Measurements from ENCODE around the gene RAB30.
"Not testable (repeated sequence)": the region's sequence is repeated elsewhere in the genome, so short reads cannot be mapped to it uniquely, and the experiment has no call there.

RAB30 gene

GRCh38 chr11:82960779-82961143, 110.9 kb downstream of the RAB30 start:
- Histone ChIP-seq H3K4me1 (ENCODE audit: control insufficient read depth, insufficient read depth, low read length) (no peaks in the 10 kb centered on the region), H3K4me3 (ENCODE audit: low read length) (no peak overlapping the region), H3K27ac (ENCODE audit: low read depth, low read length) (no peak overlapping the region), H3K9ac (ENCODE audit: low read length) (no peak overlapping the region), H3K36me3 (ENCODE audit: control insufficient read depth, insufficient read depth, low read length) (no peaks in the 10 kb centered on the region), H3K27me3 (ENCODE audit: control insufficient read depth, insufficient read depth, low read length) (no peaks in the 10 kb centered on the region)

GRCh38 chr11:82959987-82960778, 111.5 kb downstream of the RAB30 start:
- H3K4me1 ChIP-seq (ENCODE audit: control insufficient read depth, insufficient read depth, low read length) = no peaks in the 10 kb centered on the region
- H3K36me3 ChIP-seq (ENCODE audit: control insufficient read depth, insufficient read depth, low read length) = no peaks in the 10 kb centered on the region
- H3K27me3 ChIP-seq (ENCODE audit: control insufficient read depth, insufficient read depth, low read length) = no peaks in the 10 kb centered on the region
- H3K27ac ChIP-seq (ENCODE audit: low read depth, low read length) = no peak overlapping the region
- H3K9ac ChIP-seq (ENCODE audit: low read length) = no peak overlapping the region
- H3K4me3 ChIP-seq (ENCODE audit: low read length) = no peak overlapping the region

GRCh38 chr11:82955736-82956453, 115.8 kb downstream of the RAB30 start:
- not testable (repeated sequence) for H3K4me1 ChIP-seq (ENCODE audit: control insufficient read depth, insufficient read depth, low read length); H3K27me3 ChIP-seq (ENCODE audit: control insufficient read depth, insufficient read depth, low read length); H3K4me3 ChIP-seq (ENCODE audit: low read length); H3K9ac ChIP-seq (ENCODE audit: low read length); H3K27ac ChIP-seq (ENCODE audit: low read depth, low read length); H3K36me3 ChIP-seq (ENCODE audit: control insufficient read depth, insufficient read depth, low read length)

- H3K4me1 ChIP-seq (ENCODE audit: control insufficient read depth, insufficient read depth, low read length); H3K36me3 ChIP-seq (ENCODE audit: control insufficient read depth, insufficient read depth, low read length); H3K4me3 ChIP-seq (ENCODE audit: low read length); H3K9ac ChIP-seq (ENCODE audit: low read length); H3K27ac ChIP-seq (ENCODE audit: low read depth, low read length); H3K27me3 ChIP-seq (ENCODE audit: control insufficient read depth, insufficient read depth, low read length): not testable (repeated sequence)
These were observed 121.2 kb downstream of the RAB30 start for GRCh38 chr11:82950502-82950901.

- H3K27me3 ChIP-seq (ENCODE audit: control insufficient read depth, insufficient read depth, low read length) = no peaks in the 10 kb centered on the region
- H3K4me3 ChIP-seq (ENCODE audit: low read length) = no peak overlapping the region
- no peak overlapping the region for H3K9ac ChIP-seq (ENCODE audit: low read length)
- no peak overlapping the region for H3K27ac ChIP-seq (ENCODE audit: low read depth, low read length)
- H3K36me3 ChIP-seq (ENCODE audit: control insufficient read depth, insufficient read depth, low read length) = no peaks in the 10 kb centered on the region
- no peaks in the 10 kb centered on the region for H3K4me1 ChIP-seq (ENCODE audit: control insufficient read depth, insufficient read depth, low read length)
These were observed 122.3 kb downstream of the RAB30 start for GRCh38 chr11:82949352-82949751.

GRCh38 chr11:82945682-82946081, 126.0 kb downstream of the RAB30 start:
- no peaks in the 10 kb centered on the region for H3K4me1 ChIP-seq (ENCODE audit: control insufficient read depth, insufficient read depth, low read length)

GRCh38 chr11:82945041-82945440, 126.7 kb downstream of the RAB30 start:
- not testable (repeated sequence) for H3K36me3 ChIP-seq (ENCODE audit: control insufficient read depth, insufficient read depth, low read length); H3K27me3 ChIP-seq (ENCODE audit: control insufficient read depth, insufficient read depth, low read length); H3K9ac ChIP-seq (ENCODE audit: low read length); H3K4me3 ChIP-seq (ENCODE audit: low read length); H3K4me1 ChIP-seq (ENCODE audit: control insufficient read depth, insufficient read depth, low read length); H3K27ac ChIP-seq (ENCODE audit: low read depth, low read length)

More at GRCh38 chr11:82945682-82946081, 126.0 kb downstream of the RAB30 start:
- no peak overlapping the region for H3K9ac ChIP-seq (ENCODE audit: low read length)
- no peaks in the 10 kb centered on the region for H3K27me3 ChIP-seq (ENCODE audit: control insufficient read depth, insufficient read depth, low read length)
- H3K36me3 ChIP-seq (ENCODE audit: control insufficient read depth, insufficient read depth, low read length) = no peaks in the 10 kb centered on the region
- no peak overlapping the region for H3K4me3 ChIP-seq (ENCODE audit: low read length)
- no peak overlapping the region for H3K27ac ChIP-seq (ENCODE audit: low read depth, low read length)

GRCh38 chr11:82944198-82944597, 127.5 kb downstream of the RAB30 start:
- no peak overlapping the region for H3K27ac ChIP-seq (ENCODE audit: low read depth, low read length)
- no peaks in the 10 kb centered on the region for H3K27me3 ChIP-seq (ENCODE audit: control insufficient read depth, insufficient read depth, low read length)
- H3K36me3 ChIP-seq (ENCODE audit: control insufficient read depth, insufficient read depth, low read length) = no peaks in the 10 kb centered on the region
- no peaks in the 10 kb centered on the region for H3K4me1 ChIP-seq (ENCODE audit: control insufficient read depth, insufficient read depth, low read length)
- no peak overlapping the region for H3K9ac ChIP-seq (ENCODE audit: low read length)
- H3K4me3 ChIP-seq (ENCODE audit: low read length) = no peak overlapping the region

- not testable (repeated sequence) for H3K4me1 ChIP-seq (ENCODE audit: control insufficient read depth, insufficient read depth, low read length); H3K9ac ChIP-seq (ENCODE audit: low read length); H3K27ac ChIP-seq (ENCODE audit: low read depth, low read length); H3K27me3 ChIP-seq (ENCODE audit: control insufficient read depth, insufficient read depth, low read length); H3K4me3 ChIP-seq (ENCODE audit: low read length); H3K36me3 ChIP-seq (ENCODE audit: control insufficient read depth, insufficient read depth, low read length)
These were observed 128.3 kb downstream of the RAB30 start for GRCh38 chr11:82943430-82943829.

GRCh38 chr11:82942376-82942775, 129.3 kb downstream of the RAB30 start:
- Histone ChIP-seq H3K4me3 (ENCODE audit: low read length) (no peak overlapping the region), H3K4me1 (ENCODE audit: control insufficient read depth, insufficient read depth, low read length) (no peaks in the 10 kb centered on the region), H3K36me3 (ENCODE audit: control insufficient read depth, insufficient read depth, low read length) (no peaks in the 10 kb centered on the region), H3K27ac (ENCODE audit: low read depth, low read length) (no peak overlapping the region), H3K27me3 (ENCODE audit: control insufficient read depth, insufficient read depth, low read length) (no peaks in the 10 kb centered on the region), H3K9ac (ENCODE audit: low read length) (no peak overlapping the region)

GRCh38 chr11:82939456-82939855, 132.2 kb downstream of the RAB30 start:
- H3K9ac ChIP-seq (ENCODE audit: low read length) = no peak overlapping the region
- H3K27ac ChIP-seq (ENCODE audit: low read depth, low read length) = no peak overlapping the region
- H3K27me3 ChIP-seq (ENCODE audit: control insufficient read depth, insufficient read depth, low read length) = no peaks in the 10 kb centered on the region
- no peaks in the 10 kb centered on the region for H3K36me3 ChIP-seq (ENCODE audit: control insufficient read depth, insufficient read depth, low read length)
- H3K4me3 ChIP-seq (ENCODE audit: low read length) = no peak overlapping the region
- no peaks in the 10 kb centered on the region for H3K4me1 ChIP-seq (ENCODE audit: control insufficient read depth, insufficient read depth, low read length)

- Histone ChIP-seq H3K36me3 (ENCODE audit: control insufficient read depth, insufficient read depth, low read length) (no peaks in the 10 kb centered on the region), H3K4me1 (ENCODE audit: control insufficient read depth, insufficient read depth, low read length) (no peaks in the 10 kb centered on the region), H3K4me3 (ENCODE audit: low read length) (no peak overlapping the region)
These were observed 134.1 kb downstream of the RAB30 start for GRCh38 chr11:82937554-82937953.

GRCh38 chr11:82936261-82936660, 135.4 kb downstream of the RAB30 start:
- Histone ChIP-seq H3K4me1 (ENCODE audit: control insufficient read depth, insufficient read depth, low read length) (no peaks in the 10 kb centered on the region), H3K27ac (ENCODE audit: low read depth, low read length) (no peak overlapping the region), H3K9ac (ENCODE audit: low read length) (no peak overlapping the region), H3K4me3 (ENCODE audit: low read length) (no peak overlapping the region), H3K27me3 (ENCODE audit: control insufficient read depth, insufficient read depth, low read length) (no peaks in the 10 kb centered on the region), H3K36me3 (ENCODE audit: control insufficient read depth, insufficient read depth, low read length) (no peaks in the 10 kb centered on the region)

More at GRCh38 chr11:82937554-82937953, 134.1 kb downstream of the RAB30 start:
- Histone ChIP-seq H3K9ac (ENCODE audit: low read length) (no peak overlapping the region), H3K27ac (ENCODE audit: low read depth, low read length) (no peak overlapping the region), H3K27me3 (ENCODE audit: control insufficient read depth, insufficient read depth, low read length) (no peaks in the 10 kb centered on the region)
